Osteocyte (in vitro differentiated cells): ENCODE data around the gene A2ML1. TPM values are rescaled to one million over a fixed set of nuclear protein-coding genes. Genes with fewer than 3 reads are reported as not detected.
"Not testable (repeated sequence)": the region's sequence is repeated elsewhere in the genome, so short reads cannot be mapped to it uniquely, and the experiment has no call there.

Experiments used
- DNase-seq: peaks from one replicate; pipeline ENCODE4 v3.0.0; 2021; ENCODE audit warnings: mixed read lengths; ENCODE audit not compliant: unreplicated experiment; ENCODE audit errors: extremely low spot score
- H3K27ac Mint-ChIP-seq: one replicate; pipeline ENCODE4 v1.8.0; 2021; ENCODE audit warnings: mild to moderate bottlenecking, mixed read lengths; ENCODE audit not compliant: unreplicated experiment
- H3K27me3 Mint-ChIP-seq: one replicate; pipeline ENCODE4 v1.8.0; 2021; ENCODE audit warnings: mixed read lengths; ENCODE audit not compliant: unreplicated experiment
- H3K36me3 Mint-ChIP-seq: one replicate; pipeline ENCODE4 v1.8.0; 2021; ENCODE audit warnings: mixed read lengths; ENCODE audit not compliant: unreplicated experiment
- H3K4me1 Mint-ChIP-seq: one replicate; pipeline ENCODE4 v1.8.0; 2021; ENCODE audit warnings: mixed read lengths; ENCODE audit not compliant: unreplicated experiment
- H3K4me3 Mint-ChIP-seq: one replicate; pipeline ENCODE4 v1.8.0; 2021; ENCODE audit warnings: mild to moderate bottlenecking, moderate library complexity, mixed read lengths; ENCODE audit not compliant: unreplicated experiment
- H3K9me3 Mint-ChIP-seq: one replicate; pipeline ENCODE4 v1.8.0; 2021; ENCODE audit warnings: mixed read lengths; ENCODE audit not compliant: unreplicated experiment
- CTCF ChIP-seq: fragments of 200-600 bp; sonication (generic); IDR thresholded peaks from 2 replicates; pipeline ENCODE4 v1.5.0; 2021; ENCODE audit warnings: antibody characterized with exemption, mild to moderate bottlenecking, moderate library complexity
- total RNA-seq: library from RNA; stranded (reverse); gene quantifications from 2 replicates; pipeline ENCODE4 v1.2.1, GENCODE V29; 2021

A2ML1 gene
- total RNA-seq, 1 donor from 2014 or later, result not detected

GRCh38 chr12:8796831-8797626, 25.4 kb upstream of the A2ML1 start:
- no peaks in the 10 kb centered on the region for H3K36me3 Mint-ChIP-seq
- TF ChIP-seq CTCF, result no peak
- H3K27me3 Mint-ChIP-seq, result no peaks in the 10 kb centered on the region
- H3K4me3 Mint-ChIP-seq, result no peak overlapping the region
- no peaks in the 10 kb centered on the region for H3K4me1 Mint-ChIP-seq
- no peaks in the 10 kb centered on the region for H3K9me3 Mint-ChIP-seq
- no peak overlapping the region for H3K27ac Mint-ChIP-seq
- DNase-seq, result no peak

- not testable (repeated sequence) for H3K27ac Mint-ChIP-seq, H3K9me3 Mint-ChIP-seq, H3K4me3 Mint-ChIP-seq, H3K36me3 Mint-ChIP-seq, H3K4me1 Mint-ChIP-seq, H3K27me3 Mint-ChIP-seq, DNase-seq
Observed at GRCh38 chr12:8801213-8801612, 21.2 kb upstream of the A2ML1 start.

- not testable (repeated sequence) for H3K4me1 Mint-ChIP-seq, H3K9me3 Mint-ChIP-seq, H3K36me3 Mint-ChIP-seq, H3K4me3 Mint-ChIP-seq, H3K27me3 Mint-ChIP-seq, H3K27ac Mint-ChIP-seq
- peak; percentile 21 for DNase-seq
Observed at GRCh38 chr12:8804833-8805232, 17.6 kb upstream of the A2ML1 start.

GRCh38 chr12:8805487-8805886, 16.9 kb upstream of the A2ML1 start:
- not testable (repeated sequence) for H3K4me1 Mint-ChIP-seq, H3K4me3 Mint-ChIP-seq, H3K27me3 Mint-ChIP-seq, H3K9me3 Mint-ChIP-seq, H3K36me3 Mint-ChIP-seq, H3K27ac Mint-ChIP-seq
- peak; percentile 60 for DNase-seq

- H3K36me3 Mint-ChIP-seq, H3K4me1 Mint-ChIP-seq, H3K4me3 Mint-ChIP-seq, H3K9me3 Mint-ChIP-seq, H3K27me3 Mint-ChIP-seq, H3K27ac Mint-ChIP-seq: not testable (repeated sequence)
- peak; percentile 70 for DNase-seq
Observed at GRCh38 chr12:8807084-8807483, 15.3 kb upstream of the A2ML1 start.

- not testable (repeated sequence) for H3K36me3 Mint-ChIP-seq, H3K27me3 Mint-ChIP-seq, H3K4me3 Mint-ChIP-seq, H3K9me3 Mint-ChIP-seq, H3K4me1 Mint-ChIP-seq, DNase-seq, H3K27ac Mint-ChIP-seq
Observed at GRCh38 chr12:8810112-8810511, 12.3 kb upstream of the A2ML1 start.

GRCh38 chr12:8813572-8814357, 8.7 kb upstream of the A2ML1 start:
- Mint-ChIP-seq H3K27ac (no peak overlapping the region), H3K4me1 (no peaks in the 10 kb centered on the region), H3K27me3 (peaks cover 8% of the 10 kb centered on the region), H3K36me3 (no peaks in the 10 kb centered on the region), H3K4me3 (no peak overlapping the region), H3K9me3 (no peaks in the 10 kb centered on the region)
- no peak for DNase-seq
- TF ChIP-seq CTCF, result no peak
